Islet precursor cell (in vitro differentiated cells): ENCODE measurements around the gene IFT43.

ENCODE experiments used
- DNase-seq: peaks from one replicate; pipeline ENCODE4 v3.0.0-alpha.2; 2018

Gene IFT43

GRCh38 chr14:76022991-76023390 is 37.4 kb downstream of the IFT43 start:
- DNase-seq = peak; percentile 18

GRCh38 chr14:76023757-76024156 is 38.2 kb downstream of the IFT43 start:
- no peak for DNase-seq

GRCh38 chr14:76024211-76024907 is 38.8 kb downstream of the IFT43 start:
- DNase-seq = no peak

GRCh38 chr14:76034566-76034965 is 49.0 kb downstream of the IFT43 start:
- peak; percentile 54 for DNase-seq

GRCh38 chr14:76040704-76041103 is 55.1 kb downstream of the IFT43 start:
- no peak for DNase-seq

- DNase-seq = no peak
These were observed 60.2 kb downstream of the IFT43 start for GRCh38 chr14:76045773-76046172.

- DNase-seq = peak; percentile 31
These were observed 64.7 kb downstream of the IFT43 start for GRCh38 chr14:76050250-76050649.

GRCh38 chr14:76050797-76051392 is 65.3 kb downstream of the IFT43 start:
- peak; percentile 65 for DNase-seq

- no peak for DNase-seq
These were observed 66.3 kb downstream of the IFT43 start for GRCh38 chr14:76051717-76052465.

GRCh38 chr14:76053572-76054355 is 68.2 kb downstream of the IFT43 start:
- peak; percentile 6 for DNase-seq

- DNase-seq = no peak
These were observed 69.8 kb downstream of the IFT43 start for GRCh38 chr14:76055330-76055729.

GRCh38 chr14:76056128-76056527 is 70.6 kb downstream of the IFT43 start:
- no peak for DNase-seq

- no peak for DNase-seq
These were observed 72.4 kb downstream of the IFT43 start for GRCh38 chr14:76057914-76058313.

GRCh38 chr14:76063327-76063726 is 77.8 kb downstream of the IFT43 start:
- no peak for DNase-seq

GRCh38 chr14:76065519-76065918 is 80.0 kb downstream of the IFT43 start:
- DNase-seq = no peak

- DNase-seq = no peak
These were observed 82.0 kb downstream of the IFT43 start for GRCh38 chr14:76067536-76067935.

GRCh38 chr14:76073717-76074116 is 88.2 kb downstream of the IFT43 start:
- no peak for DNase-seq

- DNase-seq = no peak
These were observed 91.8 kb downstream of the IFT43 start for GRCh38 chr14:76077340-76077739.

GRCh38 chr14:76078501-76078900 is 92.9 kb downstream of the IFT43 start:
- no peak for DNase-seq

- DNase-seq = no peak
These were observed 94.5 kb downstream of the IFT43 start for GRCh38 chr14:76080025-76080424.

GRCh38 chr14:76080471-76080870 is 94.9 kb downstream of the IFT43 start:
- DNase-seq = no peak

GRCh38 chr14:76081642-76082041 is 96.1 kb downstream of the IFT43 start:
- DNase-seq = no peak
